Measurements from ENCODE around the gene PSIP1.

GRCh38 chr9:15482146-15482545 lies 28.6 kb downstream of the PSIP1 start:
- TF ChIP-seq CTCF (IDR thresholded peaks at IDR 0.05; ENCODE audit: poor library complexity), result no peak
- no peak for TF ChIP-seq EZH2 (IDR thresholded peaks at IDR 0.05; ENCODE audit: borderline replicate concordance)
- TF ChIP-seq EZH2phosphoT487 (IDR thresholded peaks at IDR 0.05; ENCODE audit: low read depth, severe bottlenecking, unreplicated experiment), result no peak
